NCI-H748 (cell line): Measurements from ENCODE around the gene TOM1L2.
"Not testable (repeated sequence)": the region's sequence is repeated elsewhere in the genome, so short reads cannot be mapped to it uniquely, and the experiment has no call there.

Experiments used
- DNase-seq: peaks from one replicate; lab custom pipeline; 2025; ENCODE audit not compliant: unreplicated experiment; lab: John Stamatoyannopoulos, UW

TOM1L2 gene

GRCh38 chr17:17995887-17996286 lies 23.7 kb upstream of the TOM1L2 start:
- DNase-seq, result not testable (repeated sequence)

GRCh38 chr17:17994271-17995069 lies 22.3 kb upstream of the TOM1L2 start:
- peak; percentile 64 for DNase-seq

DNA sequence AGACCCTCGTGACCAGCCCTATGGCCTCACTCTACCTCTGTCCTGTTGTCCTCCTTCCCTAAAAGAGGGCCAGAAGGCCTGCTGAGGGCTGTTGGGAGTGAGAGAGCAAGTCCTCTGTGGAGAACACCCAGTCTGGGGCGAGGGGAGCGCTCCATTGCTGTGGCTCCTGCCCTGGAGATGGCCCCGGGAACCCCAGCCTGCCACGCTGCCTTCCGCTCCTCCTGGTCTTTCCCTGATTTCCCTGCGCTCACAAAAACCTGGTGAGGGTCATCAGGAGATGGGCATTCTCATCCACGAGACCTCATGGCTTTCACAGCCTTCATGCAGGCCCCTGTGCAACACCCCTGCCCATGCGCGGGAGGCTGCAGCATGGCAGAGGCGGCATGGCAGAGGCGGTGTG lies 21.7 kb upstream of the TOM1L2 start:
- DNase-seq, result no peak

DNA sequence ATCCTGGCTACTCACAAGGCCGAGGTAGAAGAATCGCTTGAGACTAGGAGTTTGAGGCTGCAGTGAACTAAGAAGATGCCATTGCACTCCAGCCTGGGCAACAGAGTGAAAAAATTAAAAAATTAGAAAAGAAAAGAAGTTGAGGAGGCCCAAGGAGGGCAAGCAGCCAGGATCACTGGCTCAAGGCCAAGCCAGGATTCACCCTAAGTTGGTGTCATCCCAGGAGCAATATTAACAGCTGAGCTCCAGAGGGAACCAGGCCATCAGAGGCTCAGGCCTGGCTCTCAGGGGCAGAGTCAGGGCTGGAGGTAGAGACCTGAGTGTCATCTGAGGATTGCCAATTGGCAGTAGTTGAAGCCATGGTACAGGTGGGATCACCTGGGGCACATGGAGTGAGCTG lies 21.2 kb upstream of the TOM1L2 start:
- no peak for DNase-seq

DNA sequence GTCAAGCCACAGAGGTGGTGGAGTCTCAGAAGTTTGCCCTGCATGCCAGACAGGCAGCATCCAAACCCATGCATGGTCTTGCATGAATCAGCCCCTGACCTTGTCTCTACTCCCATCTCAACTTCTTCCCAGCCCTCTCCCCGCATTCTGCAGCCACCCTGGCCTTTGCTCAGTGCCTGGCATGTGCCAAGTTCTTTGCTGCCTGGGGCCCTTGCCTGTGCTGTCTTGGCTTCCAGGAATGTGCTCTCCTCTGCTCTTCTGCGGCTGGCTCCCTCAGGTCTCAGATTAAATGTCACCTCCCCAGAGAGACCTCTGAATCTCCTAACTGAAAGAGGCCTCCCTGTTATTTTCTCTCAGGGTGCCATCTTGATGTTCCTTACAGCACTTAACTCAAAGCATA lies 18.1 kb upstream of the TOM1L2 start:
- no peak for DNase-seq

DNA sequence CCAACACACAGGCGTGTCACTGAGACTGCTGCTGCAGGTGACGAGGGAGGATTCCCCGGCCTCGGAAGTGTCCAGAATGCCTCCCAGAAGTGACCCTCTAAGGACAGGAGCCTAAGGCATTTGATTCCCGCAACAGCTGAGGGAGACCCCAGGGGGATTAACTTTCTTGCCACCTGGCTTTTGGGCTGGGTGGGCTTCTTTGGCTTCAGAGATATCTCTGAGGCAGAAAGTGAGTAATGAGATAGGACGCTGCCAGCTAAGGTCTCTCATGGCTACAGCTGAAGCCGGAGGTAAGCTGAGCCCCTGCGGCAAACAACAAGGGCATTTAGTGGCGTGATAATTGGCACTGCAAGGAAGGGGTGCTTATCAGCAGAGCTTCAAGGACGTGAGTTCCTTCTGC lies 17.4 kb upstream of the TOM1L2 start:
- no peak for DNase-seq

DNA sequence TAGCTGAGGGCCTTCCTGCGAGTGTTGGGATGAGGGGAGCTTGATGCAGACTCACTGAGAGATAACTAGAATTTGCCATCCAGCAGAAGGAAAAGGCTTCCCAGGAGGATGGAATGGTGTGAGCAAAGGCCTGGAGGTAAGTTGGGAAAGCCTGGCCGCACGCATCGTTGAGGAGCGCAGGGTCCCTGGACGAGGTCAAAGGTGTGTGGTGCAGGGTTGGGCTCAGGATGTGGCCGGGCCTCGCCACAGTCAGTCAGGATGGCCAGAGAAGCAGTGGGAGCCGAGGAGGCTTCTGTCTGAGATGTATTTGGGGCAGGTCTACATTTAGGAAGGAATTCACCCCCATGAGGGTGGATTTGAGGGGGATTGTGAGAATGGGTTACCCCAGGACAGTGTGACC lies 16.9 kb upstream of the TOM1L2 start:
- no peak for DNase-seq

DNA sequence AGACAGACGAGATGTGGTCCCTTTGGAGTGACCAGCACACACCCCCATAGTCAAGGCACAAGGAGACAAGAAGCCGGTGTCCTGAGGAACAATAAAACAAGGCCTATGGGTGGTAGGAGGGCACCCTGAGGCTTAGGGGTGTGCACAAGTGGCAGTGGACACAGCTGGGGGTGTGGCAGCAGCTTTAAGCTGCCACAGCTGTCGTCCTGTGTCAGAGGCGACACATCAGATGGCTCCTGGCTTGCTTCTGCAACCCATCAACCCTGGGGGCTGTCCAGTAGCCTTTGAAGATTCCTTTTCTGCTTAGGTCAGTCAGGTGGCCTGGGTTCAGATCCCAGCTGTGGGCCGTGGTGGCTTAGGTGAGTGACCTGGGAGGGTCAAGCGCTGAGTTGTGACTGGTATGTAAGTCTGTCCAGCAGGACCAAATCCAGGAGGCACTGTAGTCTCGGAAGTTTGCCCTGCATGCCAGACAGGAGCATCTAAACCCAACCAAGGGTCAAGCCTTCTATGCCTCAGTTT lies 16.3 kb upstream of the TOM1L2 start:
- no peak for DNase-seq

DNA sequence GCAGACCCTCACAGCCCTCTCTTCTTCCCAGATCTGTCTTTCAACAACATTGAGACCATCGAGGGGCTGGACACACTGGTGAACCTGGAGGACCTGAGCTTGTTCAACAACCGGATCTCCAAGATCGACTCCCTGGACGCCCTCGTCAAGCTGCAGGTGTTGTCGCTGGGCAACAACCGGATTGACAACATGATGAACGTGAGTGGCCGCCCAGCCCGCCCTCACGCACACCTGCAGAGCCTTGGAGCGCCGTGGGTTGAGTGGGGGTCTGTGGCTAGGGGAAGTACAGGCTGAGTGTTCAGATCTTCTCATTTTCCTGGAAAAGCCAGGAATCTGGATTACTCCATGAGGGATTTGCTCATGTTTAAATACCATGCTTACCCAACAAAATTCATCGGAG lies 15.7 kb upstream of the TOM1L2 start:
- DNase-seq, result peak; percentile 82

GRCh38 chr17:17987187-17987896 lies 15.1 kb upstream of the TOM1L2 start:
- DNase-seq, result peak; percentile 39

DNA sequence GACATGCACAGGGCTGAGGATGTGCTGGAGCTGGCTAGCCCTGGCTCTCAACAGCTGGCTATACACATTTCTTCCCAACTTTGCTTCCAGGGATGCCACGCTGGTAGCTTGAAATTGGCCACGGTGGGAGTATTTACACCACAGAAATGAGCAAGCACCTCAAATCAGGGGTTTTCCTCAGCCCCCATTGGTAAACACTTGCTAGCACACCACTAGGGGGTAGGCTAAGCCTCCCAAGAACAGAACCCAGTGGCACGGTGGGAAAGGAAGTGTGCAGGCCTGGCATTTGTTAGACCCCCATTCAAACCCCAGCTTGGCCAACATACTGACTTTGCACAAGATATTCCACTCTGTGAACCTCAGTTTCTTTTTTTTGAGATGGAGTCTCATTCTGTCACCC lies 13.4 kb upstream of the TOM1L2 start:
- peak; percentile 41 for DNase-seq

- DNase-seq, result no peak
Measured at GRCh38 chr17:17985153-17985552, 13.0 kb upstream of the TOM1L2 start.

- DNase-seq, result no peak
Measured at GRCh38 chr17:17983776-17984175, 11.6 kb upstream of the TOM1L2 start.

DNA sequence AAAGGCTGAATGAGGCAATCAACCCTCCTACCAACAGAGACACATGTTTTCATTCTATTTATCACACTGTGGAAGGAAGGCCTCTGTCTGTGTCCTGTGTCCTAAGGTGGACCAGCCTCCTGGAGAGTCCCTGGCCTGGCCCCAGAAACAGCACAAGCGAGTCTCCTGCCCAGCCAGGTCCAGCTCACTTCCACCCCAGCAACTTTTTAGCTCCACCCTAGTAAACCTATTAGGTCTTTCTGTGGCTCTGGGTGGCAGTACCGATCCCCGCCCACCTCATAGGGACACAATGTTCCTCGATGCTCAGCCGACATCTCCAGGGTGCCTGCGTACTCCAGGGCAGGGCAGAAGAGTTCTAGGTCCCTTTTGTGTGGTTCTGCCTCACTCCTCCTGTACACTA lies 11.2 kb upstream of the TOM1L2 start:
- no peak for DNase-seq

DNA sequence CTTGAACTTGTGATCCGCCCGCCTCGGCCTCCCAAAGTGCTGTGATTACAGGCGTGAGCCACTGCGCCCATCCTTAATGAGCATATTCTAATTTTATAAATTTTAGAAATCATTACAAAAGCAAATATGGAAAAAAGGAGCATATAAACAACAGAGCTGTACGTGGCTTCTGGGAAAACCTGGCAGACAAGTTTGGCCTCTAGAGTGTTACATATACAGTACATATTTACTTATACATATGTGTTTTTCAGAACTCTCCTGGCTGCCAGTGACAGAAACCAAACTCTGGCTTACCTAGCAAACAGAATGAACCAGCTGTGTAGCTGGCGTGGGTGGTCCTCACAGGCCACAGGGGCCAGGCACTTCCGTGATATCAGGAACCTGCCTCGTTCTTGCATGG lies 10.6 kb upstream of the TOM1L2 start:
- DNase-seq, result no peak

DNA sequence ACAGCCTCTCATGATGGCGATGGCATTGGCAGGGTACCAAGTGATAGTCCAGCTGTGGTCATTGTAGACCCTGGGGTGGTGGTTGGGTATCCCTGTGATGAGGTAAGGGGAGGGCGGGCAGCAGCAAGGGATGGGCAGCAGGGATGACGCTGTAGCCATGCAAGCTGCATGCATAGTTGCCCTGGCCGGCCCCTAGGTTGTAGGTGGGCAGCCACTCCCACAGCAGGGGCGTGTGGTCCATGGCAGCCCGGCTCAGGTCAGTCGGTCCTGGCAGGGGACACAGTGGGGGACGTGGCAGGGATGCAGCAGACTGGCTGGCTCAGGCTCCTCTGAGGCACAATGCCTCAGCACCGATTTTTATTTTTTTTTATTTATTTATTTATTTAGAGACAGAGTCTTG lies 9.1 kb upstream of the TOM1L2 start:
- peak; percentile 60 for DNase-seq

GRCh38 chr17:17979778-17980177 lies 7.6 kb upstream of the TOM1L2 start:
- no peak for DNase-seq

DNA sequence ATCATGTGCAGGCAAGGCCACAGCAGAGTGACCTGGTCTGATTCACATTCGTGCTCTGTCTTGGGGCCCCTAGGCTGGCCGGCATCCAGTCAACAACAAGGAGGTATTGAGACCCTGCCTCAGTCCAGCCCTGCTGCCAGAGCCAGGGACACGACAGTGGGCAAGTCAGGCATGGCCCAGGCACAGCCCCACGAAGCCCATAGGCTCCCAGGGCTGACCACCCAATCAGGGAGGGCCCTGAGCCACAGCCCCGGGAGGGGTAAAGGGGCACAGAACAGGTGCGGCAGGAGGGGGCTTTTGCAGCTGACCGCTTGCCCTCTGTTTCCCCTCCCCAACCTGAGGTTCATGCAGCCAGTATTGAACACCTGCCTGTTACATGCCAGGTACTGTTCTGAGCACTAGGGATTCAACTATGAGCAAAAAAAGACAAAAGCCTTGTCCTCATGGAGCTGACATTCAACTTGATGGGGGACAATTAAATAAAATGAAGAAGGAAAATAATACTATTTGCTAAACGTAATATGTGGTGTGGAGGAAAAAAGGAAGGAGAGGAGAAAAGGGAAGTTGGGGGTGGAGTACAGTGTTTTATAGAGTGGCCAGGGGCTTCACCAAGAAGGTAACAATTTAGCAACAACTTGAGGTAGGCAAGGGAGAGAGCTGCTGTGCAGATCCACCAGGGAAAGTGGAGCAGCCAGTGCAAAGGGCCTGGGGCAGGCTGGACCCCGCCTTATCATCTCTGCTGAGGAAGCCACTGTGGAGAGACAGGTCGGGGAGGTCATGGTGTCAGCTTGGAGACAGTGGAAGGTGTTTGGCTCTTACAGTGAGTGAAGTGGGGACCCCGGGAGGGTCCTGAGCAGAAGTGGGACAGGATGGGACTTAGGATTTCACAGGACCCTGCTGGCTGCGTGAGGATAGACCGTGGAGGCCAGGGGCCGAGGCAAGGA lies 6.6 kb upstream of the TOM1L2 start:
- DNase-seq, result no peak

DNA sequence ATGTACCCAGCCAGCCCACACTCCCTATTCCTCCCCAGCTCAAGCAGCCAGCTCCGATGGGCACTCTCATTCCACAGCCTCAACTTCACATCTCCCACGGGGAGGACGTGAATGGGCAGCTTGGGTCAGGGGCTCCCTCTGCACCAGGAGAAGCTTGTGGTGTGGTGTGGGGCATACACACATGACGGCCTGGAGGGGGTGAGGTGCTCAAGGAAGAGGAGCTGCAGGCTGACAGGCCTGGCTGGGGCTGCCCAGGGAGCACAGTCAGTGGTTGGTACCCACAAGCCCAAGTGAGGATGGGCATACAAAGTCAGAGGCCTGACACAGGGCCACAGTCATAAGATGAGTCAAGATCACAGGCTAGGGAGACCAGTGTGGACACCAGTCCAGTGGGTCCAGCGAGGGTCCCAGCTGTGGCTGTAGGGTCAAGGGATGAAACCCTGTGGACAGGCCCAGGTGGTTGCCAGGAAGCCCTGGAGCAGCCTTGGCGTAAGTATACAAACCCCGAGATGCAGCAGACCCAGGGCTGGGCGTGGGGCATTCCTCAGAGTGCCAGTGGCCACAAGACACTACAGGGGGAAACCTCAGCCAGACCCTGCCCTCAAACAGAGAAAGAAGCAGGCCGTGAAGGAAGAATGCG lies 4.9 kb upstream of the TOM1L2 start:
- no peak for DNase-seq

DNA sequence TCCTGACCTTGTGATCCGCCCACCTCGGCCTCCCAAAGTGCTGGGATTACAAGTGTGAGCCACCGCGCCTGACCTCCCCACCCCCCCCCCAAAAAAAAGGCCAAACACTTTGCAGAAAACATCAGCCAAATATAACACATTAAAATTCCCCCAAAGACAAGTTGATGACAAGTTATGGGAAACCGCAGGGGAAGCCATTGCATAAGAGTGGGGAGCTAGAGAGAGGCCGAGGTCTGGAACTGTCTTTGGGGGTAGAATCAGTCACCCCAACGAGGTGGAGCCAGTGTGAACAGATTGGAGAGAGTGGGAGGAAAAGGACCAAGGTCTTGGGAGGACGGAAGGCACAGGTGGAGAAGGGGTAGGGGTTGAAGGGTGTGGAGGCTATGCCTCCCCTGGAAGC lies 3.2 kb upstream of the TOM1L2 start:
- DNase-seq, result no peak

GRCh38 chr17:17972952-17973254 lies 703 bp upstream of the TOM1L2 start:
- no peak for DNase-seq
